Islet precursor cell (in vitro differentiated cells): ENCODE measurements around the gene MBNL1.

Source experiments
- DNase-seq: peaks from one replicate; pipeline ENCODE4 v3.0.0-alpha.2; 2018

The MBNL1 gene

DNA sequence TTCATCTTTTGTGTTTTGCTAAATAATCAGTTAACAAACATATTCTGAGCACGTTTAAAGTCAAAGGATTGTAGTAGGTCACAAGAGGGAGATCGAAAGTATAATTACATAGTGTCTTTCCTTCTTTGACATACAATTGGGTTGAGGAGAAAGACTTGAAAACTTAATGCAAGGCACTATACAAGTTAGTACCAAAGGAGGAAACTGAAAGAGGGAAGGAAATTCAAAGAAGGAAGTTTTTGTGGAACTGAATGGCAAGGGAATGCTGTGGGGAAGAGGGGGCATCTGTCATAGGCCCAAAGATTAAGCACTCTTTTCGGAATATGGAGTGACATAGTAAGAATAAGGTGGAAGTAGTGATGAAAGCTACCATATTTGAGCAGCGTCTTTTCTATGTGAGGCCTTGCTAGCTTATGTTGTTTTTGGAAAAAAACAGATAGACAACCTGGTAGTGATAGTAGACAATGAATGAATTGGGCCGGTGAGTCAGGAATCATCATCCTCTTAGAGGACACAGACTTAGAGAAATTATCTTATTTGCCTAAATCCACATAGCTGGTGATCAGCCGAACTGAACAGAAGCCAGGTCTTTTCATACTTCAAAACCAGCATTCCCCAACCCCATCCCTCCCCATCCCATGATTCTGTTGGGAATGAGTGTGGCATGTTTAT lies 10.2 kb downstream of the MBNL1 start:
- no peak for DNase-seq

- no peak for DNase-seq
These were observed 10.8 kb downstream of the MBNL1 start for GRCh38 chr3:152279479-152279878.

GRCh38 chr3:152280539-152280938 lies 11.8 kb downstream of the MBNL1 start:
- DNase-seq: no peak

DNA sequence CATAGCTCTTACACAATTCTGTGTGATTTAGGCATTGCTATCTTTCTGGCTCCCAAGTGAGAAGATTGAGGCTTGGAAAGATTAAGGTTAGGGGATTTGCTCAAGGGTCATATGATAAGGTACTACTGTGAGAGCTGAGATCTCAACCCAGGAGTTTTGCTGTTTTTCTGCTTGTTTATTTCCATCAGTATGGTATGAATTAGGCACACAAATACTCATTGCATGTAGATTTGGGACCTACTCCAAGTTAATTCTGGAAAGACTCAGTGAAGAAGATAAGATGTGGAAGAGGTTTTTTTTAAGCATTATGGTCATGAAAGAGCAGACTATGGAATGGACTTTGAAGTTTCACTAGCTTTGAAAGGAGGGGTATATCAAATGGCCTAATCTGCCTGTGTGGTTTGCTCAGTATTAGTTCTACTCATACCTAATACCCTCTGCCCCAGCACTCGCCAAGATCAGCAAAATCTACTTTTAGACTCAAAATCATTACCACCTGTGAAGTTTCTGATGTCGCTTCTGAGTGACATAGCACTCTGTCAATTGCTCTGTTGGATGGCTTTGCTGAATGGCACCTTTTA lies 12.5 kb downstream of the MBNL1 start:
- DNase-seq: no peak

DNA sequence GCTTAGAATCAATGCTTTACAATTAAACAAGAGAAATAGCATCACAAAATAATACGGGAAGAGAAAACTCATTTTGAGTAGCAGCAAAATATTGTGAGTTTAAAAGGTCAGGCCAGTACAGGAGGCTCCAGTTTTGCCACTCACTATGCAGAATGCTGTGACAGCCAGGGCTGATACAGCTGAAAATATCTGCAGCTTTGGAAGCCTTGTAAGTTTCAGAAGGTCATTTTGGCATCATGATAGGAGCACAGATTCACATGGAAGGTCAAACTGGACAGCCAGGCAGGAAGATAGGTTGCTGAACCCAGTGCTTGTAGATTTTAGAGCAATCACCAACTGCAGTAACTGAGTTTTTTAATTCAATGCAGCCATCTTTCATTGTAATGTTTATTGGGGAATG lies 14.1 kb downstream of the MBNL1 start:
- DNase-seq: no peak

DNA sequence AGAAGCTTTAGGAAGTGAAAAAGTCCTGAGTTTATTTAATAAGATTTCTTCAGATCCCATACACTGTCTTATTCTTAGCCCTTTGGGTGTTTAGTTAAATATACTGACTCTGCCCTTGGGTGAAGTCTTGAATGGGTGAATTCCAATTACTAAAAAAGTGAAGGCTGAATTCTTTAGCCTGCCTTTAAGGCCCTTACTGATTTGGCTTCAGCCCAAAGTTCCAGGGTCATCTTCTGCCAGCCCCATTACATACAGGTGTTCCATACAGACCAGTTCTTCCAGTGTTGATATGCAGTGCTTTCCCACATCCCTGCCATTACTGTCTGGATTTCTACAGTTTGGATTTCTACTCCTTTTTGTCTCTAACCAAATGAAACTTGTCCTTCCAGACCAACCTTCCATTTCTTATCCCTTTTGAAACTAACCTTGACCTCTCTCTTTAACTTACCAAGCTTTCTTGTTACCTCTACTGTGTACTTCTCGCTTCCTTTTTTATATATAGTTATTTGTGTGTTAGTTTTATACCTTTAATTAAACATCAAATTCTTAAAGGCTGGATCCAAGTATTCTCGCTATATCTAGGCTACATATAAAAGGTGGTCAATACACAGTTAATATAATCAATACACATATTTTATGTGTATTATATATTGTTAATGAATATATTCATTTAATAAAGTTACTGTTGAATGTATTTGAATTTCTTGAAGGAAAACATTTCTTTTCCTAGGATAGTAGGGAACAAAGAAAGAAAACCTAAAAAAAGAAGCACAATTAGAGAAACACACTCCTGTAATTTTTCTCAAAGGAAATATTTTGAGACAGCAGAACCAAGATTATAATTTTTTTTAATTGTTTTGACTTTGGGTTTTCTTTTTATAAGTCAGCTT lies 15.0 kb downstream of the MBNL1 start:
- DNase-seq: no peak

DNA sequence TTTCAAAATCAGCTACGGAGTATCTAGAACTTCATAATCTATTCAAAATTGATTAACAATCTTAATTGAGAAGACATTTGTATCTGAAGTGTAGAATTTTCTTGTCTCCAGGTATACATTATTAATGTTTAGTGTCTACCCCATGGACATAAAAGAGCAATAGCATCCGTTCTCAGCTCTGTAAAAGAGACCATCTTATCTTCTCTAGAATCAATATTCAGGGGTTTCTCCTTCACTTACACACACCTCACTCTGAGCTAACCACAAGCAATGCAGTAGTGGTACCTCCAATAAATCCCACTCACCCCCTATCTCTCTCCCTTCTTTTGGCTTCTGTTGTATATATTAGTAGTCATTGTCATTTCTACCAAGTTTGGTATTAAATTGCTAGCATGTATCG lies 16.2 kb downstream of the MBNL1 start:
- no peak for DNase-seq

- DNase-seq: no peak
These were observed 16.8 kb downstream of the MBNL1 start for GRCh38 chr3:152285509-152285908.

- DNase-seq: no peak
These were observed 19.3 kb downstream of the MBNL1 start for GRCh38 chr3:152287898-152288576.

- DNase-seq: no peak
These were observed 20.0 kb downstream of the MBNL1 start for GRCh38 chr3:152288681-152289080.

DNA sequence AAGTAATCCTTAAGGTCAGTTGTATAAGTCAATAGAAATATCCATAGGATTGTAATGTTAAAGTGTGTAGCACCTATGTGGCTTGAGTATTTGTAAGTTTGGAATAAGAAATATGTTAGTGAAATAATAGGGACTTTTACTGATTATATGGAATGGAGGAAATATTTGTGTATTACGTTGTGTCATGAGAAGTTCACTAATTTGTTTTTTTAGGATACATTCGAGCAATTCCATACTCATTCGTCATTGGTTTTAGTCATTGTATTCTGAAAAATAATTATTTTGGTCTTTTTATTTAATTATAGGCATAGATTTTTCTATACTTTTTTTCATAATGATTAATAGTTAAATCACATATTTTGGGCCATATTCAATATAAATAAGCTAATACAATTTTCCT lies 21.0 kb downstream of the MBNL1 start:
- DNase-seq: no peak

- no peak for DNase-seq
These were observed 21.6 kb downstream of the MBNL1 start for GRCh38 chr3:152290374-152290773.

GRCh38 chr3:152291238-152291637 lies 22.5 kb downstream of the MBNL1 start:
- no peak for DNase-seq

DNA sequence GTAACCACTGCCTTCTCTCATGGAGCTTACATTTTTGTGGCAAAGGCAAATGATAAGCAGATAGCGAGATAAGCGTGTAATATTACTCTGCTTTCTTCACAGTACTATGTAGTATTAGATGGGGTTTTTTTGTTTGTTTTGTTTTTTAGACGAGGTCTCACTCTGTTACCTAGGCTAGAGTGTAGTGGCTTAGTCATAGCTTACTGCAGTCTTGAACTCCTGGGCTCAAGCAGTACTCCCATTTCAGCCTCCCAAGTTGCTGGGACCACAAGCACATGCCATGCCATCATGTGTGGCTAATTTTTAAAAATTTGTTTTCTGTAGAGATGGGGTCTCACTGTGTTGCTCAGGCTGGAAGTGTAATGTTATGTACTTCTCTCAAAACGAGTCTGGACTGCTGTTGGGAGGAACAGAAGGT lies 22.9 kb downstream of the MBNL1 start:
- DNase-seq: no peak

DNA sequence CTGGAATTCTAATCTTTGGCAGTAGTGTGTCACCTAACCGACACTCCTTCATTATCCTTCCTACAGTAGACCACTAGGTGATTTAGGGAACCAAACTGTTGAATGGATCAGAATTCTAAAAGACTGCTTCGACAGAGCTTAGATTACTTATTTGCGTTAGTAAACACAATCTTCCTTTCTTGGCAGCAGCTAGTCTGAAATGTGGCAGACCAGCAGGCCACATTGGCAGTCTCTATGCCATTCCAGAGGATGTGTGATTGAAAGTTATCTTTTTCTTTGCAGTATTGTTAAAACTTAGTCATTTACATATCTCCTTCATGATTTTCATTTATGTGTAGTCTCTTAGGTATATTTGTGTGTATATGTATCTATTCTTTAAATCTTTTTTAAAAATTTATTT lies 23.6 kb downstream of the MBNL1 start:
- no peak for DNase-seq

DNA sequence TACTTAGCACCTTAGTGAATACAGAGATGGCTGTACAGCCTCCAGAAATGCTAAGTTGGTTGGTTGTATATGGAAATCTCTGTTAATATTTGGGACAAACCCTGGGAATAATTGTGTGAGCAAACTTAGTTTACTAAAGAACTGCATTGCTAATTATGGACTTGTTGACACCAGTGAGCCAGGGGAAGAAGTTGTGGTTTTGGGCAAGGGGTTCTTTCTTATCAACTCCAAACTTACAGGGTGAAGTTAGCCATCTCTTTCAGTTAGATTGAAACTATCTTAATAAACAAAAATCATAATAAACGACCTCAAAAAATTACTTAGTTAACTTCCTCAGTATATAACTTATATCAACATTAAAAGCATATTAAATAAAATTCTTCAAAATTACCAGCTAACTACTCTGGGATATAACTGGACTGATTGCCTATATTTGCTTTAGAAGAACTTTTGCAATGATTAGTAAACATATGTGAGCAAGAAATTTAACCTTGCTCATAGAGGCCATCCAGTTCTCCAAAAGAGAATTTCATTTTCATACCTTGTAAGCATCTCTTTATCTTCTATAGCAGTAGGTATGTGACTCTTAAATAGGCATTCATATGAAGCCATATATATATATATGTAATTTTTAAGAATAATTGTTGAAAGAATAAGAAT lies 24.7 kb downstream of the MBNL1 start:
- DNase-seq: no peak

GRCh38 chr3:152295344-152295743 lies 26.6 kb downstream of the MBNL1 start:
- no peak for DNase-seq

GRCh38 chr3:152295806-152296205 lies 27.1 kb downstream of the MBNL1 start:
- DNase-seq: no peak

DNA sequence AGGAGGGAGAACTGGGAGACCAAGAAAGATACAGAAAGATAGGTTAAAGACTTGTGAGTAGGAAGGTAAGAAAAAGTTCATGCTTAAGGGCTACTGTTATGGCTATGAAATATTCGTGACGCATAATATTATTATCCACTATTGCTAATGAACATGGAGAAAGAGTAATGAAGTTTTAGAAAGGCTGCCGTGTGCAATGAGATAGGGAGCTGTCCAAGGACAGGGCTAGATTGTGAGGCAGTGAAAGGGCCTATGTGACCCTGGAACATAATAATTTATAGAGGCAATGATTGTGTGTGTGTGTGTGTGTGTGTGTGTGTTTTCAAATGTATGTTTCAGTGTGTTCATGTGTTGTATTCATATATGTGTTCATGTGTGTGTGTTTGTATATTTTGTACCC lies 27.7 kb downstream of the MBNL1 start:
- no peak for DNase-seq

GRCh38 chr3:152296971-152297370 lies 28.2 kb downstream of the MBNL1 start:
- no peak for DNase-seq

DNA sequence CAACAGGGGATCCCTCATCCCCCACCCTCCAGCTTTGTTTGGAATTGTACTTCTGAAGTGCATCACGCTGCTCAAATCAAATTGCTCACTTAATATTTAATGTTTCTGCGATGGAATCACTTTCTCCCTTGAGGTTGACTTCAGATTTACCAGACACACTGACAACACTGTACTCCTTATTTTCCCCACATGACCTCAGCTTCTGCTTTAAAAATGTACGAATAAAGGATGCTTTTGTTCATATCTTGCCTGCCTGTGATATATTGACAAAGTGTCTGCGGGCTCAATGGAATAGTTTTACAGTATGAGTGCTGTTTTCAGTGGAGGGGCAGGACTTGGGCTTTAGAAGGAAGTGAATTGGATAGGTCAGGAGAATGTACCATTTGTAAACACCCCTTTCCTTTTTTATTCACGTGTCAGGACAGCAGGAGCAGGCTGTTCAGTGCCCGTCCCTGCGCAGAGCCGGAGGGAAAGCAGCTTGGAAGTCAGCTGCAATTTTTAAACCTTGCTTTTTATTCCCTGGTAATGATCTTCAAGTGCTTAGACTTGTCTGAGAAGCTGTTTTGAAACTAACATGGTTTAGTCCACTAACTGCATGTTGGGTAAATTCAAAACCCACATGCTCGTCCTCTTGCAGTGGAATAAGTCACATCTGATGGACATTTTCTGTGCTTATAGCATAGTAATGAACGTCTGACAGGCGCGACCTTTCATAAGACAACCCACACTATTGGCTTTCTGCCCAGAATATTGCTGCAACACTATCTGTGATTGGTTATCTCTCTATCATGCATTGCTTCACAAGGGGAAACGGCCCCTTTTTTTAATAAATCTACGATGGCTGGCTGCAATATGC lies 29.9 kb downstream of the MBNL1 start:
- no peak for DNase-seq
